Endothelial cell of umbilical vein (primary cell): ENCODE measurements around the gene CHN2. TPM values are rescaled to one million over a fixed set of nuclear protein-coding genes. Genes with fewer than 3 reads are reported as not detected.

Source experiments
- BruUV-seq: library from RNA; stranded (reverse); fragments of 400-500 nt; replicated peaks from 2 replicates; lab custom pipeline; 2021; lab: Mats Ljungman, UMichigan
- CTCF ChIA-PET: fragments of 300-600, 350-600 bp; sonication (Branson Sonifier 250); formaldehyde crosslinking; loops from one replicate; lab custom pipeline; 2021; ENCODE audit warnings: antibody characterized with exemption, inconsistent platforms; lab: Charles Lee
- POLR2A ChIA-PET: fragments of 300-600, 350-600 bp; sonication (Branson Sonifier 250); formaldehyde crosslinking; loops from one replicate; lab custom pipeline; 2021; ENCODE audit warnings: antibody characterized with exemption, inconsistent platforms; lab: Charles Lee
- DNase-seq: peaks from one replicate; pipeline ENCODE4 v3.0.0-alpha.2; 2011; ENCODE audit warnings: low read depth, low spot score
- FAIRE-seq: peaks from 2 replicates; lab custom pipeline; 2011; peaks lifted over from hg19 to GRCh38; lab: Jason Lieb, UNC
- H2AFZ ChIP-seq: 2 replicates; pipeline ENCODE4 v1.6.0; 2012; ENCODE audit warnings: low read depth, low read length, control low read depth, inconsistent platforms
- H3K27ac ChIP-seq: 2 replicates; pipeline ENCODE4 v1.5.1; 2011; ENCODE audit warnings: low read depth, mild to moderate bottlenecking, control low read depth, low read length, moderate library complexity; ENCODE audit not compliant: insufficient read depth
- H3K27me3 ChIP-seq, 2 experiments: 2 replicates each; pipeline versions ENCODE4 v1.6.0 to v1.6.1; 2011; ENCODE audit warnings: low read length in 2 of 2, mixed read lengths in 1 of 2; ENCODE audit not compliant: control insufficient read depth in 2 of 2, insufficient read depth in 2 of 2
- H3K36me3 ChIP-seq, 2 experiments: 2 replicates in 1 of 2; 3 replicates in 1 of 2; pipeline ENCODE4 v1.5.1; 2011; ENCODE audit warnings: low read length in 2 of 2, mild to moderate bottlenecking in 1 of 2, moderate library complexity in 1 of 2; ENCODE audit not compliant: control insufficient read depth in 2 of 2, insufficient read depth in 2 of 2; ENCODE audit errors: extremely low read depth in 1 of 2
- H3K4me1 ChIP-seq: 3 replicates; pipeline ENCODE4 v1.5.1; 2011; ENCODE audit warnings: mild to moderate bottlenecking, low read length; ENCODE audit not compliant: control insufficient read depth, insufficient read depth; ENCODE audit errors: extremely low read depth
- H3K4me2 ChIP-seq: 2 replicates; pipeline ENCODE4 v1.6.1; 2011; ENCODE audit warnings: low read length, control low read depth, mixed read lengths; ENCODE audit not compliant: insufficient read depth
- H3K4me3 ChIP-seq, 3 experiments: fragments of 200-600 bp in 1 of 3; sonication (generic), shearing (Covaris generic) in 1 of 3; replicated peaks in 1 of 3; 2 replicates each; pipeline ENCODE4 v1.5.1; 2011 to 2016; ENCODE audit warnings: control low read depth in 3 of 3, low read length in 3 of 3, mild to moderate bottlenecking in 2 of 3, inconsistent platforms in 1 of 3, low read depth in 1 of 3, moderate library complexity in 1 of 3; ENCODE audit not compliant: insufficient read depth in 1 of 3
- H3K79me2 ChIP-seq: 2 replicates; pipeline ENCODE4 v1.6.0; 2012; ENCODE audit warnings: low read length, inconsistent platforms; ENCODE audit not compliant: control insufficient read depth, insufficient read depth
- H3K9ac ChIP-seq: replicated peaks from 2 replicates; pipeline ENCODE3; 2011; ENCODE audit warnings: low read length, control low read depth; ENCODE audit not compliant: insufficient read depth; ENCODE audit errors: extremely low read depth
- H3K9me1 ChIP-seq: replicated peaks from 3 replicates; pipeline ENCODE4 v1.6.0; 2011; ENCODE audit warnings: mild to moderate bottlenecking, low read length; ENCODE audit not compliant: control insufficient read depth, insufficient read depth; ENCODE audit errors: extremely low read depth
- H3K9me3 ChIP-seq: replicated peaks from 2 replicates; pipeline ENCODE4 v1.5.1; 2012; ENCODE audit warnings: low read length, inconsistent platforms; ENCODE audit not compliant: control insufficient read depth, insufficient read depth
- H4K20me1 ChIP-seq: replicated peaks from 2 replicates; pipeline ENCODE3; 2011; ENCODE audit warnings: mild to moderate bottlenecking, low read length; ENCODE audit not compliant: control insufficient read depth, insufficient read depth; ENCODE audit errors: extremely low read depth
- CTCF ChIP-seq, 2 donors: IDR thresholded peaks; 1 replicate in 1 of 2; 2 replicates in 1 of 2; pipeline ENCODE4 v1.5.1; 2011; ENCODE audit warnings: low read length in 2 of 2, mild to moderate bottlenecking in 2 of 2, moderate library complexity in 2 of 2, control low read depth in 1 of 2, inconsistent platforms in 1 of 2, low read depth in 1 of 2; ENCODE audit not compliant: insufficient read depth in 1 of 2; ENCODE audit errors: extremely low read depth in 1 of 2
- EZH2 ChIP-seq: IDR thresholded peaks from 2 replicates; pipeline ENCODE4 v1.6.1; 2012; ENCODE audit warnings: borderline replicate concordance, low read depth, mild to moderate bottlenecking, moderate library complexity, low read length, inconsistent platforms; ENCODE audit not compliant: severe bottlenecking
- FOS ChIP-seq: IDR thresholded peaks from 2 replicates; pipeline ENCODE4 v1.6.1; 2011; ENCODE audit warnings: mild to moderate bottlenecking, low read length, moderate library complexity, borderline replicate concordance; ENCODE audit not compliant: insufficient read depth
- GATA2 ChIP-seq: IDR thresholded peaks from 2 replicates; pipeline ENCODE4 v1.7.0; 2011; ENCODE audit warnings: low read depth, mild to moderate bottlenecking, moderate library complexity, mixed read lengths, low read length; ENCODE audit not compliant: insufficient read length, insufficient read depth
- JUN ChIP-seq: IDR thresholded peaks from 2 replicates; pipeline ENCODE4 v1.6.1; 2011; ENCODE audit warnings: borderline replicate concordance, low read depth; ENCODE audit not compliant: insufficient read length, insufficient read depth
- MAX ChIP-seq: IDR thresholded peaks from 2 replicates; pipeline ENCODE4 v1.6.1; 2011; ENCODE audit not compliant: insufficient read depth, insufficient read length
- MYC ChIP-seq: IDR thresholded peaks from one replicate; pipeline ENCODE4 v1.6.1; 2011; ENCODE audit warnings: mild to moderate bottlenecking, low read depth, low read length
- POLR2A ChIP-seq: IDR thresholded peaks from 2 replicates; pipeline ENCODE4 v1.6.1; 2012; ENCODE audit warnings: low read depth, mild to moderate bottlenecking, control low read depth, low read length
- POLR2AphosphoS5 ChIP-seq: IDR thresholded peaks from 2 replicates; pipeline ENCODE4 v1.6.1; 2012; ENCODE audit warnings: low read depth, mild to moderate bottlenecking, control low read depth, low read length, moderate library complexity; ENCODE audit not compliant: insufficient read depth
- dilution Hi-C: fragments of 300-500 bp; cut with MboI; formaldehyde crosslinking; loops from one replicate; pipeline ENCODE4 v1.15.0; 2019; ENCODE audit warnings: low sequenced_read_pairs; ENCODE audit not compliant: extremely low pct_ligation_motif_present
- intact Hi-C: fragments of 100-400 bp; cut with micrococcal nuclease; formaldehyde crosslinking; loops from one replicate; pipeline ENCODE4 v1.10.0; 2022
- polyA plus RNA-seq, 4 experiments: library from polyadenylated mRNA; depleted of rRNA in 3 of 4; stranded (reverse) in 3 of 4; unstranded in 1 of 4; fragments of >200 nt; gene quantifications; 2 replicates each; pipeline versions ENCODE4 v1.2.1 to v1.2.3, GENCODE V29; 2011 to 2012; ENCODE audit warnings: missing spikeins in 1 of 4
- total RNA-seq: library from RNA; stranded (reverse); gene quantifications from 2 replicates; pipeline ENCODE4 v1.2.3, GENCODE V29; 2021

Gene CHN2
- total and polyA plus RNA-seq, 2 donors (not counting 3 experiments of a cell fraction or from before 2014, with no cell fraction given) = 1.4 to 5.0 TPM

DNA sequence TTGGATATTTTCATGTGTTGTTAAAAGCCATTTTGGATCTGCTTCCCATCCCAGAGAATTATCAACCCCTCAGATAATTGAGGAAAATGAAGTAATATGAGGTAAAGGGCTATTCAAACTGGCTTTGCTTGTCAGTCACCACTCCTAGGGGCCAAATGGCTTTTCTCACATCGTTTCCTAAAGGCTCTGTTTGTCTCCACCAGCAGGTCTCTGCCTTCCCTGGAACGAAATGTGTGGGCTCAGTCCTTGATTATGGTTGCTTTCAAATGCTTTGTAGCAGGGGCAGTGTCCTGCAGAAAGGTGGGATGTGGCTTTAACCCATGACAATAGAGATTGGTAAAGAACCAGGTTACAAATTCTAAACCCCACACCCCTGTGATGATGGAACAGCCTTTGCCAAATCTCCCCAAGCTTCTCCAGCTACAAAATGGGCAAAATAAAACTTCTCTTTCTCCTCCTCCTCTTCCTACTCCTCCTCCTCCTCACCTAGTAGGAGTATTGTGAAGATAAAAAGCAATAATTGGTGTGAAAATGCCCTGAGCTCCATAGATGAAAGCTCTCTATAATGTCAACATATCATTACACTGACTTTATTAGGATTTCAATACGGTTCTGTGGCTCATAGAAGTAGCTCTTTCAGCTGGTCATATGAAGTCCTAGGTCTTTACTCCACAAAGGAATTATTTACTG lies 127.6 kb downstream of the CHN2 start:
- ChIA-PET CTCF (interaction anchor here (1.1 kb wide), 1 partner anchor 9 kb away, joined by 5 read pairs; no protein-coding TSS in a partner anchor), POLR2A (no interaction called here)

More for the DNA sequence above, 127.6 kb downstream of the CHN2 start:
- Histone ChIP-seq H3K9me3 (no peaks in the 10 kb centered on the region), H3K9ac (no peak overlapping the region), H3K9me1 (no peaks in the 10 kb centered on the region), H3K4me3 (no peak overlapping the region), H3K27me3 (peaks cover 2 to 4% of the 10 kb centered on the region in 2 experiments), H3K79me2 (no peaks in the 10 kb centered on the region), H2AFZ (no peak overlapping the region), H4K20me1 (no peaks in the 10 kb centered on the region), H3K27ac (no peak overlapping the region), H3K36me3 (no peaks in the 10 kb centered on the region), H3K4me1 (no peaks in the 10 kb centered on the region), H3K4me2 (no peak overlapping the region)
- no TSS peak for BruUV-seq
- dilution Hi-C loops = no loop called here
- FAIRE-seq = no peak
- no peak for DNase-seq
- TF ChIP-seq MYC (no peak), POLR2AphosphoS5 (no peak), POLR2A (no peak), GATA2 (no peak), EZH2 (no peak), FOS (no peak), JUN (no peak), MAX (no peak), CTCF (IDR thresholded peaks at IDR 0.05; ENCODE audit: extremely low read depth in 1 of 2, insufficient read depth in 1 of 2, low read depth in 1 of 2, low read length in 2 of 2) (no peak)
- intact Hi-C loops = no loop called here
